MCF 10A (cell line): ENCODE results near the gene STK35. TPM values are rescaled to one million over a fixed set of nuclear protein-coding genes. Genes with fewer than 3 reads are reported as not detected.

ENCODE experiments used
- BruUV-seq: library from RNA; stranded (reverse); fragments of 400-500 nt; replicated peaks from 2 replicates; lab custom pipeline; 2021; lab: Mats Ljungman, UMichigan
- CTCF ChIA-PET: fragments of 300-600 bp; sonication (Branson Sonifier 250); formaldehyde crosslinking; extraction: SDS; loops from one replicate; lab custom pipeline; 2021; ENCODE audit warnings: antibody characterized with exemption, inconsistent platforms; lab: Yijun Ruan, JAX
- POLR2A ChIA-PET: fragments of 300-600, 350-650 bp; sonication (Branson Sonifier 250); formaldehyde crosslinking; extraction: SDS; loops from one replicate; lab custom pipeline; 2020; ENCODE audit warnings: antibody characterized with exemption, inconsistent platforms; lab: Yijun Ruan, JAX
- DNase-seq: peaks from one replicate; pipeline ENCODE4 v3.0.0-alpha.2; 2018; ENCODE audit not compliant: unreplicated experiment
- H3K27ac Mint-ChIP-seq: one replicate; pipeline ENCODE4 v1.8.0; 2022; ENCODE audit warnings: mild to moderate bottlenecking, low read depth, mixed read lengths; ENCODE audit not compliant: unreplicated experiment
- H3K27me3 Mint-ChIP-seq: one replicate; pipeline ENCODE4 v1.8.0; 2022; ENCODE audit warnings: mixed read lengths; ENCODE audit not compliant: insufficient read depth, unreplicated experiment
- H3K36me3 Mint-ChIP-seq: one replicate; pipeline ENCODE4 v1.8.0; 2022; ENCODE audit warnings: mild to moderate bottlenecking, moderate library complexity, mixed read lengths; ENCODE audit not compliant: insufficient read depth, unreplicated experiment
- H3K4me1 Mint-ChIP-seq: one replicate; pipeline ENCODE4 v1.8.0; 2022; ENCODE audit warnings: mixed read lengths; ENCODE audit not compliant: insufficient read depth, unreplicated experiment
- H3K4me3 Mint-ChIP-seq: one replicate; pipeline ENCODE4 v1.8.0; 2022; ENCODE audit warnings: mild to moderate bottlenecking, moderate library complexity, mixed read lengths; ENCODE audit not compliant: unreplicated experiment
- H3K9me3 Mint-ChIP-seq: one replicate; pipeline ENCODE4 v1.8.0; 2022; ENCODE audit warnings: mixed read lengths; ENCODE audit not compliant: unreplicated experiment
- intact Hi-C: fragments of 100-400 bp; cut with micrococcal nuclease; formaldehyde crosslinking; loops from 2 replicates; pipeline ENCODE4 v1.14.1; 2022
- total RNA-seq: library from RNA; stranded (reverse); gene quantifications from 2 replicates; pipeline ENCODE4 v1.2.3, GENCODE V29; 2022
- TF ChIP-seq, protein P1 (sequence below): fragments of 200-600 bp; IDR thresholded peaks from one replicate; pipeline ENCODE4 v1.8.0; 2022; ENCODE audit warnings: antibody characterized with exemption, mild to moderate bottlenecking; ENCODE audit not compliant: unreplicated experiment

Gene STK35
- total RNA-seq, 1 experiment from 2014 or later, result 18.2 TPM

DNA sequence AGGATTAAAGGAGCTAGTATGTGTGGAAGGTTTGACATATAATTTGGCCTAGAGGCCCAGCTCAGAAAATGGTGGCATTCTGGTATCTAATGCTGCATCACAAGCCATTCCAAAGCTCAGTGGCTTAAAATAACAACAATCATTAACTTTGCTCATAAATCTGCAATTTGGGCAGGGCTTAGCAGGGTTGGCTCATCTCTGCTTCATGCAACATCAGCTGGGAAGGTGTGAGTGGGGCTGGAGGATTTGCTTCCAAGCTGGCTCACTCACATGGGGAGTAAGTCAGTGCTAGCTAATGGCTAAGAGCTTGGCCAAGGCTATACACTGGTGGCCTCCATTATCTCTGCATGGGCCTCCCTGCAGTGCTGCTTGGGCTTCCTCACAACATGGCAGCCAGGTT lies 48.0 kb upstream of the STK35 start:
- TF ChIP-seq, protein P1, sequence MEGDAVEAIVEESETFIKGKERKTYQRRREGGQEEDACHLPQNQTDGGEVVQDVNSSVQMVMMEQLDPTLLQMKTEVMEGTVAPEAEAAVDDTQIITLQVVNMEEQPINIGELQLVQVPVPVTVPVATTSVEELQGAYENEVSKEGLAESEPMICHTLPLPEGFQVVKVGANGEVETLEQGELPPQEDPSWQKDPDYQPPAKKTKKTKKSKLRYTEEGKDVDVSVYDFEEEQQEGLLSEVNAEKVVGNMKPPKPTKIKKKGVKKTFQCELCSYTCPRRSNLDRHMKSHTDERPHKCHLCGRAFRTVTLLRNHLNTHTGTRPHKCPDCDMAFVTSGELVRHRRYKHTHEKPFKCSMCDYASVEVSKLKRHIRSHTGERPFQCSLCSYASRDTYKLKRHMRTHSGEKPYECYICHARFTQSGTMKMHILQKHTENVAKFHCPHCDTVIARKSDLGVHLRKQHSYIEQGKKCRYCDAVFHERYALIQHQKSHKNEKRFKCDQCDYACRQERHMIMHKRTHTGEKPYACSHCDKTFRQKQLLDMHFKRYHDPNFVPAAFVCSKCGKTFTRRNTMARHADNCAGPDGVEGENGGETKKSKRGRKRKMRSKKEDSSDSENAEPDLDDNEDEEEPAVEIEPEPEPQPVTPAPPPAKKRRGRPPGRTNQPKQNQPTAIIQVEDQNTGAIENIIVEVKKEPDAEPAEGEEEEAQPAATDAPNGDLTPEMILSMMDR, result no peak
- peaks cover 5% of the 10 kb centered on the region for H3K9me3 Mint-ChIP-seq
- H3K4me3 Mint-ChIP-seq, result no peak overlapping the region
- no peaks in the 10 kb centered on the region for H3K36me3 Mint-ChIP-seq
- H3K4me1 Mint-ChIP-seq, result no peaks in the 10 kb centered on the region
- no peak for DNase-seq
- no peak overlapping the region for H3K27ac Mint-ChIP-seq
- H3K27me3 Mint-ChIP-seq, result peaks cover 81% of the 10 kb centered on the region
- intact Hi-C loops, result no loop called here
- ChIA-PET CTCF (interaction anchor here (0.7 to 2.7 kb wide), 3 partner anchors 11 to 1675 kb away, joined by 3 to 10 read pairs (median 3); no protein-coding TSS in a partner anchor), POLR2A (interaction anchor here (0.5 kb wide), 1 partner anchor 75 kb away, joined by 3 read pairs; no protein-coding TSS in a partner anchor)
- no TSS peak for BruUV-seq

DNA sequence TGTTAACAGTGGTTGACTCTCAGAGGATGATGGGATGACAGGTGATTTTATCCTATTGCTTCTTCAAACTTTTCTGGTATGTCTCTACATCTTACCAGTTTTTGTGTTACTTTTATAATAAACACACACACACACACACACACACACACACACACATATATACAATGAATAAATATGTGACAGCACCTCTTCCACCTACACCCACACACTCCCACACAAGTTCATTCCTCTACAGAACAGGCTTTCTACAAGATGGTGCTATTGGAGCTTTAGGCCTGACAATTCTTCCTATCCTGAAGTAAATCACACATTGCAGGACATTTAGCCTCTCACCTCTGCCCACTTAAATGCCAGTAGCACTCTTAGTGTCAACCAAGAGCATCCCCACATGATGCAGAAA lies 46.7 kb upstream of the STK35 start:
- POLR2A ChIA-PET, result no interaction called here
- Mint-ChIP-seq H3K27ac (no peak overlapping the region), H3K9me3 (peaks cover 5% of the 10 kb centered on the region), H3K4me1 (no peaks in the 10 kb centered on the region), H3K27me3 (peaks cover 81% of the 10 kb centered on the region), H3K4me3 (no peak overlapping the region), H3K36me3 (no peaks in the 10 kb centered on the region)
- no peak for DNase-seq
- TF ChIP-seq, protein P1, result no peak
- BruUV-seq, result no TSS peak
- intact Hi-C loops, result no loop called here
- CTCF ChIA-PET, result interaction anchor here (0.5 to 1.1 kb wide), 3 partner anchors 9 to 291 kb away, joined by 3 to 5 read pairs (median 3); no protein-coding TSS in a partner anchor

DNA sequence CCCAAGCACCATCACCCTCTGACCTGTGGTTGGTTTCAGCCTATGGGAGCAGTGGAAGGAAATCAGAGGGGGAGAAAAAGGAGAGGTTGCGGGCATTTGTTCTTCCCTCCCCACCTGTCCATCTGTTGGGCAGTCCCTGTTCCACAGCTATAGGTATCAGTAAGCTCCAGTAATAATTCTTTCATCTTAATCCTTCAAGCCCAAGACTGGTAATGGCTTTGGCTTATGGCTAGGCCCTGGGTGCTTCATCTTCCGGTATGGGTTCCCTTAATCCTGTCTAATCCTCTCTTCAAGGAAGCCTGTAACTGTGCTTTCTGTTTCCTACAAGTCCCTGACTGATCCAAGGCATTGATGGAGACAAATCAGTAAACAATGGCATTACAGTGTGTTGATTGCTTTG lies 42.2 kb upstream of the STK35 start:
- H3K27me3 Mint-ChIP-seq, result peaks cover 68% of the 10 kb centered on the region
- TF ChIP-seq, protein P1, result no peak
- CTCF ChIA-PET, result interaction anchor here (1.0 to 1.5 kb wide), 2 partner anchors 34 to 52 kb away, joined by 3 read pairs; no protein-coding TSS in a partner anchor
- POLR2A ChIA-PET, result interaction anchor here (0.6 kb wide), 1 partner anchor 169 kb away, joined by 3 read pairs; no protein-coding TSS in a partner anchor
- H3K9me3 Mint-ChIP-seq, result peaks cover 5% of the 10 kb centered on the region
- no peaks in the 10 kb centered on the region for H3K4me1 Mint-ChIP-seq
- DNase-seq, result no peak
- no TSS peak for BruUV-seq
- H3K36me3 Mint-ChIP-seq, result no peaks in the 10 kb centered on the region
- H3K27ac Mint-ChIP-seq, result no peak overlapping the region
- no peak overlapping the region for H3K4me3 Mint-ChIP-seq
- intact Hi-C loops, result no loop called here

DNA sequence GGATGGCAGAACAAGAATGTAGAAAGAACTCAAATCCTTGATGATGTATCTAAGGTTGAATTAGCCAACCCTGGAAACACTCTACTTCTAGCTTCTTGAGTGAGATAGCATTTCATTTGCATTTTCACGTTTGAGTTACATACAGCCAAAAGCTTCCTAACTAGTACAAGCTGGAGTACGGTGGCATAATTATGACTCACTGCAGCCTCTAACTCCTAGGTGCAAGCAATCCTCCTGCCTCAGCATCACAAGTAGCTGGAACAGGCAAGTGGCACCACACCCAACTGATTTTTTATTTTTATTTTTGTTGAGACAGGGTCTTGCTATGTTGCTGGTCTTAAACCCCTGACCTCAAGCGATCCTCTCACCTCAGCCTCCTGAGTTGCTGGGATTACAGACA lies 36.5 kb upstream of the STK35 start:
- POLR2A ChIA-PET, result interaction anchor here (0.6 to 0.7 kb wide), 2 partner anchors 34 to 126 kb away, joined by 3 to 4 read pairs; no protein-coding TSS in a partner anchor
- H3K4me3 Mint-ChIP-seq, result no peak overlapping the region
- DNase-seq, result peak; percentile 25
- no peaks in the 10 kb centered on the region for H3K9me3 Mint-ChIP-seq
- no peaks in the 10 kb centered on the region for H3K36me3 Mint-ChIP-seq
- H3K27me3 Mint-ChIP-seq, result peaks cover 67% of the 10 kb centered on the region
- H3K4me1 Mint-ChIP-seq, result no peaks in the 10 kb centered on the region
- CTCF ChIA-PET, result interaction anchor here (1.8 to 2.2 kb wide), 2 partner anchors 12 to 28 kb away, joined by 4 to 10 read pairs; no protein-coding TSS in a partner anchor
- intact Hi-C loops, result no loop called here
- H3K27ac Mint-ChIP-seq, result no peak overlapping the region
- BruUV-seq, result no TSS peak
- TF ChIP-seq, protein P1, result no peak
